ENCODE data around the gene KAT2A.

DNA sequence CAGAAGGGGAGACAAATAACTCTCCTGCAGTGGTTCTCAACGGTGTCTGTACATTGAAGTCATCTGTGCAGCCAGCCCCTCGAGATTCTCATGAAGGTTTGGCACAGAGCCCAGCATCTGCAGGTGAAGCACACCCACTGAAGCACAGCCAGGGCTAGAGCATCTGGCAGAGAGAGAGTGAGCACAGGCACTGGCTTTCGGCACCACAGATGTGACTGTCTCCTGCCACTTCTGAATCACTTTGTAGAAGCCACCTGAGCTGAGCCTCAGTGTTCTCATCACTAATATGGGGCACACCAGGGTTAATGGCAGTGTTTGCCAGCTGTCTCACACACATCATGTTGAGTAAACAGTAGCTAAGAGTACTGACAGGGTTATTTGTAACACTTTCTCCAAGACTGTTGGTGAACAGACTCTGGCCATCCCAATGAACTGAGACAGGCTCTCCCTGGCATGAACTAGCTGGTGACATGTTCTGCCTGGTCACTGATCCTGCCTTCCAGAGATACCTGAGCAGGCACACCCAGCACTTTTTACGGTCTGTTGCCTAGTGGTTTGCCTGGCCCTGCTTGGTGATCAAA, 12.4 kb upstream of the KAT2A start:
- TF ChIP-seq, protein P1, sequence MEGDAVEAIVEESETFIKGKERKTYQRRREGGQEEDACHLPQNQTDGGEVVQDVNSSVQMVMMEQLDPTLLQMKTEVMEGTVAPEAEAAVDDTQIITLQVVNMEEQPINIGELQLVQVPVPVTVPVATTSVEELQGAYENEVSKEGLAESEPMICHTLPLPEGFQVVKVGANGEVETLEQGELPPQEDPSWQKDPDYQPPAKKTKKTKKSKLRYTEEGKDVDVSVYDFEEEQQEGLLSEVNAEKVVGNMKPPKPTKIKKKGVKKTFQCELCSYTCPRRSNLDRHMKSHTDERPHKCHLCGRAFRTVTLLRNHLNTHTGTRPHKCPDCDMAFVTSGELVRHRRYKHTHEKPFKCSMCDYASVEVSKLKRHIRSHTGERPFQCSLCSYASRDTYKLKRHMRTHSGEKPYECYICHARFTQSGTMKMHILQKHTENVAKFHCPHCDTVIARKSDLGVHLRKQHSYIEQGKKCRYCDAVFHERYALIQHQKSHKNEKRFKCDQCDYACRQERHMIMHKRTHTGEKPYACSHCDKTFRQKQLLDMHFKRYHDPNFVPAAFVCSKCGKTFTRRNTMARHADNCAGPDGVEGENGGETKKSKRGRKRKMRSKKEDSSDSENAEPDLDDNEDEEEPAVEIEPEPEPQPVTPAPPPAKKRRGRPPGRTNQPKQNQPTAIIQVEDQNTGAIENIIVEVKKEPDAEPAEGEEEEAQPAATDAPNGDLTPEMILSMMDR (IDR thresholded peaks at IDR 0.05), result no peak
- TF ChIP-seq POLR2A (IDR thresholded peaks at IDR 0.05), result no peak

Data from adrenal gland (tissue), 5 donors.